GM11168 (cell line): ENCODE results near the gene SAT1.

ENCODE experiments used
- in situ Hi-C: fragments of 300-500 bp; cut with MboI; formaldehyde crosslinking; loops from one replicate; pipeline ENCODE4 v1.12.0; 2022; ENCODE audit warnings: low sequenced_read_pairs; ENCODE audit not compliant: unreplicated experiment

The SAT1 gene

GRCh38 chrX:23773601-23774175, 9.3 kb upstream of the SAT1 start:
- in situ Hi-C loops: no loop called here

DNA sequence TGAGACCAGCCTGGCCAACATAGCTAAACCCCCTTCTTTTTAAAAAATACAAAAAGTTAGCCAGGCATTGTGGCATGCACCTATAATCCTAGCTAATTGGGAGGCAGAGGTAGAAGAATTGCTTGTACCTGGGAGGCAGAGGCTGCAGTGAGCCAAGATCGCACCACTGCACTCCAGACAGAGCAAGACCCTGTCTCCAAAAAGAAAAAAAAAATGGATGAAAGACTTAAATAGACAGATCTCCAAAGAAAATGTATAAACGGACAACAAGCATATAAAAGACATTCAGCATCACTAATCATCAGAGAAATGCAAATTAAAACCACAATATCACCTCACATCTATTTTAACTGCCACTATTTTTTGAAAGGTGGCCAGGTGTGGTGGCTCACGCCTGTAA, 6.6 kb upstream of the SAT1 start:
- in situ Hi-C loops: no loop called here

GRCh38 chrX:23779025-23779424, 3.9 kb upstream of the SAT1 start:
- in situ Hi-C loops: no loop called here

DNA sequence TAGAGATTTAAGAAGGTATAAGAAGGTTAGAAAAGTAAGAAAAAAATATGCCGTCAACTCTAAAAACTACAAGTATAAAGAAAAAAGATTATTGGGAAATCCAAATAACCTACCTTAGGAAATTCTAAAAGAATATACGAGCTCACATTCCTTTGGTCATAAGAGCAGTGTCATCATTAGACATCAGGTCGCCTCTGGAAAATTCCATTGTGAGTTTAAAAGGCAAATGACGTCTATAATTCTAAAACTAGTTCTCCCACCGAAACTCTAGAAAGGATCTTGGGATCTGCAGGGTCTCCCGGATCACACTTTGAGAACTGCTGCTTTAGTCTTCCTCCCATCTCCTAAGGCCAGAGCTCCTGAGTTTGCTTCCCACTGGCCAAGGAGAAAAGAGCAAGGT, 518 bp upstream of the SAT1 start:
- in situ Hi-C loops: loop anchor here (10.0 kb wide), 1 partner anchor 122 kb away; the partner anchor contains the start of genes APOO and CXorf58

DNA sequence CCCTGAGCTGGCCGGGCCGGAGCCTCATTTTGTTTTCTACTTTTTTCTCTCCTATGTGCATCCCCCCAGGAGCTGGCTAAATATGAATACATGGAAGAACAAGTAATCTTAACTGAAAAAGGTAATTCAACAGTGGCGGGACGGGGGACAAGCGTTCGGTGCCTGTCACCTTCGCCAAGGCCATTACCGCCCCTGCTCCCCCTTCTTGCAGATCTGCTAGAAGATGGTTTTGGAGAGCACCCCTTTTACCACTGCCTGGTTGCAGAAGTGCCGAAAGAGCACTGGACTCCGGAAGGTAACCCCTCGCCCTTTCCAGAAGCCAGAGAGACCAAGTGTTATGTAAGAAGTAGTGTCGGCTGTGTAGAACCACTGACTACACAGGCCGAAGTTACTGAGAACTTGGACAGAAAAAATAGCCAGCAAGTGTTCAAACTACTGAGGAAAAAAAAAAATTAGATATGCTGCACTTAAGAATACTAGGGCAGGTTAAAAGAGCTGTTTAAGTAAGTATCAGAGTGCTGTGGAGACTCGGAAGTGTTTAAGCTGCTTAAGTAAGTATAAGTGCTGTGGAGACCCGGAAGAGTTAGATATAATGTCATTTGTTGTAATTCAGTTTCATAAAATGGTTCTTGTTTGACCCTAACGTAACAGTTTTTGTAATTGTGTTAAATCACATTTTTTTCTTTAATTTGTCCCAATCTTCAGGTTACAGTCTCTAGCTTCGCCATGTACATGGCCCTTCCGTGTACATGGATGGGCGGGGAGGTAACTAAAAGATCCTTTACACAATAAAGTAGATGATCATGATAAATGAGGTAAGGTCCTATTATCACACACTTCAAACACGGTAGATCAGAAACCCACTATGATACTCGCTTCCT, 856 bp downstream of the SAT1 start:
- in situ Hi-C loops: loop anchor here (10.0 kb wide), 1 partner anchor 121 kb away; the partner anchor contains the start of genes APOO and CXorf58

DNA sequence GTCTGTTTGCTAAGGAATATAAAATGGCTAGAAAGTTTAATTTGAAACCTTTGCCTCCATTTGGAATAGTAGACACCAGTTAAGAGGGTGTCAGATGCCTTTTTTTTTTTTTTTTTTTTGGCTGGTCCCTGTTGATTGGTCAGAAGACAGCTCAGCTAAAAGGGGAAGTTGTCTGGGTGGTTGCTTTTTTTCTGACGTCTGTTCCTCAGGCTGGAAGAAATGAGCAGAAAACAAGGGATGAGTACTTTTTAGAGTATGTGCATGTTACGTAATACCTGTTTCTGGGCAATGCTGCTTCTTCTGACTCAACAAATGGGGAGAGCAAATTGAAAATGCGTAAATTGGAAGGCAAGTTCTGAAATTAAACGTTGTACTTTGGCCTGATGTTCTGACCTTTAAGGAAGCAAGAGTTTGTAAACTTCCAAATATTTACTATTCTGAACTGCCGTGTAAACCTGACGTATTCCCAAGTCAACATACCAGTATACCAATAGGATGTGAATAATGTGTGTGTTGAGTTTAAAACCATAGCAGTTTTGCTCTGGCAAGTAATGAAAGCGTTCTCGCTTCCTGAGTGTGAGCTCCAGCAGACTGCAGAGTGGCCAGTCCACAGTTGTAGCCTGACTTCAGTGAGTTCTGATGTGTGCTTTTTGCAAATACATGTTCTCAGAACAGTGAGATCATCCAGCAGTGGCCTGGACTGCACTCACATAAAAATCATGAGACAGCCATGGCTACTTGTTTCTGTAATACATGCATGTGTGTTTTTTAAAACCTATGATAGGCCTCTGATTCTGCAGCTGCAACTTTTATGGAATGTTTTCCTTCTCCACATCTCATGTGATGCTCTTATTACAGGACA, 1.7 kb downstream of the SAT1 start:
- in situ Hi-C loops: loop anchor here (10.0 kb wide), 1 partner anchor 120 kb away; the partner anchor contains the start of genes APOO and CXorf58

DNA sequence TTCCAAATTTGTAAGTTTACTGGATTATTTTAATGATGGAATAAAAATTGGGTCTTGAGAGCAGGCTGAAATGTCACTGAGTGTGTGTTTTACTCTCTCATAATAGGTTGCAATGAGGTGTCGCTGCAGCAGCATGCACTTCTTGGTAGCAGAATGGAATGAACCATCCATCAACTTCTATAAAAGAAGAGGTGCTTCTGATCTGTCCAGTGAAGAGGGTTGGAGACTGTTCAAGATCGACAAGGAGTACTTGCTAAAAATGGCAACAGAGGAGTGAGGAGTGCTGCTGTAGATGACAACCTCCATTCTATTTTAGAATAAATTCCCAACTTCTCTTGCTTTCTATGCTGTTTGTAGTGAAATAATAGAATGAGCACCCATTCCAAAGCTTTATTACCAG, 2.6 kb downstream of the SAT1 start:
- in situ Hi-C loops: loop anchor here (10.0 kb wide), 1 partner anchor 119 kb away; the partner anchor contains the start of genes APOO and CXorf58

DNA sequence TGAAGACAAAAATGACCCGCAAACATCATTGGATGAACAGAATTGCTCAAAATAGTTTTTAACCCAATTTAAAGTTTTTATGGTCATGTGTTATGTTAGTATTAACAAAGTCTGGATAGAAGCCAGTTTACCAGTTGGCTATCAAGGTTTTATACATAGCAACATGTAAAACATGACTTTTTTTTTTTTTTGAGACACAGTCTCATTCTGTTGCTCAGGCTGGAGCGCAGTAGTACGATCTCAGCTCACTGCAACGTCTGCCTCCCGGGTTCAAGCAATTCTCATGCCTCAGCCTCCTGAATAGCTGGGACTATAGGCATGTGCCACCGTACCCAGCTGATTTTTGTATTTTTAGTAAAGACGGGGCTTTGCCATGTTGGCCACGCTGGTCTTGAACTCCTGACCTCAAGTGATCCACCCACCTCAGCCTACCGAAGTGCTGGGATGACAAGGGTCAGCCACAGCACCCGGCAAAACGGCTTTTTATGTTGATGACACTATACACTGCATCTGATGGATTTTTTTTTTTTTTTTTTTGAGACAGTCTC, 3.4 kb downstream of the SAT1 start:
- in situ Hi-C loops: loop anchor here (10.0 kb wide), 1 partner anchor 118 kb away; the partner anchor contains the start of genes APOO and CXorf58

GRCh38 chrX:23787745-23788118, 4.8 kb downstream of the SAT1 start:
- in situ Hi-C loops: loop anchor here (10.0 kb wide), 1 partner anchor 117 kb away; the partner anchor contains the start of genes APOO and CXorf58

- in situ Hi-C loops: loop anchor here (10.0 kb wide), 1 partner anchor 116 kb away; the partner anchor contains the start of genes APOO and CXorf58
These were observed 5.5 kb downstream of the SAT1 start for GRCh38 chrX:23788521-23788920.

DNA sequence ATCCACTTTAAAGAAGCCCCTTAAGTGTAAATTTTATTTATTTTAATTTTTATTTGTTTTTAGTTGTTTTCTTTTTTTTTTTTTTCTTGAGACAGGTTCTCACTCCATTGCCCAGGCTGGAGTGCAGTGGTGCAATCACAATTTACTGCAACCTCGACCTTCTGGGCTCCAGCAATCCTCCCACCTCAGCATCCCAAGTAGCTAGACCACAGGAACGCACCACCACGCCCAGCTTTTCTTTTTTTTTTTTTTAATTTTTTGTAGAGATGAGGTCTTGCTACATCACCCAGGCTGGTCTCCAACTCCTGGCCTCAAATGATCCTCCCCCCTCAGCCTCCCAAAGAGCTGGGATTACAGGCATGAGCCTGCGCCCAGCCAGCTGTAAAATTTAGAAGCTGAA, 6.0 kb downstream of the SAT1 start:
- in situ Hi-C loops: loop anchor here (10.0 kb wide), 1 partner anchor 116 kb away; the partner anchor contains the start of genes APOO and CXorf58

DNA sequence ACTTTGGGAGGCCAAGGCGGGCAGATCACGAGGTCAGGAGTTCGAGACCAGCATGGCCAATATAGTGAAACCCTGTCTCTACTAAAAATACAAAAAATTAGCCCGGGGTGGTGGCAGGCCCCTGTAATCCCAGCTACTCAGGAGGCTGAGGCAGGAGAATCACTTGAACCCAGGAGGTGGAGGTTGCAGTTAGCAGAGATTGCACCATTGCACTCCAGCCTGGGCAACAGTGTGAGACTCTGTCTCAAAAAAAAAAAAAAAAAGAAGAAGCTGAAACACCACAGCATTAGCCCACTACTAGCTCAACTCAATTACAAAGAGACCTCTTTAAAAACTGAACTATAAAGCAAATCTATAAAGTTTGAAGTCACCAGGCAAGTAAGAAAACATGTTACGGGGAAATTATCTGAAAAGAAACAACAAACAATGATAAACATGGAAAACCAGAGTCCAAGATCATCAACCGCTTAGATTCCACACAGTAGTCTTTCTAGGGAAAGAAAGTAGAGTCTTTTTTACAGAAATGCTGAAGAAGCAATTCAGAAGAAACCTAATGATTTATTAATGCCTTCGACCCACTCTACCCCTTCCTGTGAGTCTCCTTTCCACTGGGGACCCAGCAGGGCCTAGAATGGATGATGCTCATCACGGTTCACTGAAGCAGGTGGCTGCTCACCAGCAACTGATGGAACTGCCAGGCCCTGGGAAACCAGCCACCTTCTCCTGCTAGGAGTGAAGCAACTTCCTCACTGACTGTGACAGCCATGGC, 6.6 kb downstream of the SAT1 start:
- in situ Hi-C loops: loop anchor here (10.0 kb wide), 1 partner anchor 115 kb away; the partner anchor contains the start of genes APOO and CXorf58

DNA sequence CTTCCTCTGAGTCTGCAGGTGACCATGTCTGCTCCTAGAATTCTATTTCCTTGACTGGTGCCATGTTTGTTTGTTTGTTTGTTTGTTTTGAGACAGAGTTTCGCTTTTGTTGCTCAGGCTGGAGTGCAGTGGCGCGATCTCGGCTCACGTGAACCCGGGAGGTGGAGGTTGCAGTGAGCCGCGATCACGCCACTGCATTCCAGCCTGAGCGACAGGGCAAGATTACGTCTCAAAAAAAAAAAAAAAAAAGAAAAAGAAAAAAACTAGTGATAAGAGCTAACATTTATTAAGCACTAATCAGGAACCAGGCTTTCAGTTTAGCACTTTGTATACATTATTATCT, 7.2 kb downstream of the SAT1 start:
- in situ Hi-C loops: no loop called here

DNA sequence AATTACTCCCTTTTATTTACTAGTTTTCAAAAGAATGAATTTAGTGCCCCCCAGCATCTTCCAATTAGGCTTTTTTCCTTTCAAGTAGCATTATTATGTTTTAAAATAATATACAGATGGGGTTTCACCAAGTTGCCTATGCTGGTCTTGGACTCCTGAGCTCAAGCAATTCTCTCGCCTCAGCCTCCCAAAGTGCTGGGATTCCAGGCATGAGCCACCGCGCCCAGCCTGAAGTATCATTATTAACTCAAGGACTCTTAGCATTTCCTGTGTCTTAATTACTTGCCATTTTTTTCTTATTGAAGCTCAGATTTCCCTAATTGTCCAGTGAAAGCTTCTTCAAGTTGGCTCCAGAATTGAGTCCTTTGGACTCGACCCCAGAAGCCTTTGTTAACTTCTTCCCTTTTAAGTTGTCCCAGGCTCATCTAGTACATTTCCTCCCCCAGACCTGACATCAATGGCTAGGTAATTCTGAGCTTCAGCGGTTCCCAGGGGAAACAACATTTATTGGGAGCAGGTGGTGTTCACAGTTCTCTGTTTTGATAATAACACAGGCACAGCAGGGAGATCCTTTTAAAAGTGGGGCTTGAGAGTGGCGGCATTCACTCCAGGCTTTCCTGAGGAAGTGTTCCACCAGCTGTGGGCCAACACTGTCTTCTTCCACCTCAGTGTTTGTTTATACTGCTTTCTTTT, 10.0 kb downstream of the SAT1 start:
- in situ Hi-C loops: no loop called here

DNA sequence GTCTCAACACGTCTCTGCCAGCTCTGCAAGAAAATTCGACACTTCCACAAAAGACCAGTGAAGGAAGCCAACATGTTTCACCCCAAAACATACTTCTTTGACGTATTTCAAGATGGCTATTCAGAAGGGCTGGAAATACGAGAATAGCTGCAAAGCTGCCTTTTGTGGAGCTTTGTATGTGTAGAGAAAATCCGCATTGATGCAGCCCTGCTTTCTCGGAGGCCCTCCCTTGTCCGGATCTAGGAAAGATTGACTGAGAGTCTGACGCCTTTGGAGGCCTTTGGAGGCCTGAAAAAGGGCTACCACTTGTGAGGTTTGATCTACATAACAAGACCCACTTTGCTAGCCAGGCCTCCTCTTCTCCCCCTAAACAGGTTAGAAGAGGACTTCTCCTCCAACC, 12.2 kb downstream of the SAT1 start:
- in situ Hi-C loops: no loop called here

- in situ Hi-C loops: no loop called here
These were observed 14.6 kb downstream of the SAT1 start for GRCh38 chrX:23797371-23798128.

GRCh38 chrX:23799469-23800065, 16.6 kb downstream of the SAT1 start:
- in situ Hi-C loops: no loop called here

DNA sequence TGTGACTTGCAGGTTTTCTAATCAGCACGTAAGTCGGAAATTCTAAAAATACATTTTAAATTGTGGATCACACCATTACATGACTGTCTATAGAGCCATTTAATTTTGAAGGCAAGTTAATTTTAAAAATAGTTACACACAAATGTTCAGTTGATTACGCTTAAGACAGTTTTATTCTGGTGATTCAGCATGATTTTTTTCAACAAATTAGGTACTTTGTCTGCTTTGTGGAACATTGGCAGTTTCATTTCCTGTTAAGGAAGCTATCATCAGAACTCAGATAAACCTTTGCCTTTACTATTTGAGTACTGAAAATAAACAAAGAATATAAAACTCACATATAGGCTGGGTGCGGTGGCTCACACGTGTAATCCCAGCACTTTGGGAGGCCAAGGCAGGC, 19.5 kb downstream of the SAT1 start:
- in situ Hi-C loops: no loop called here
